ENCODE results near the gene SLC25A23. TPM values are rescaled to one million over a fixed set of nuclear protein-coding genes. Genes with fewer than 3 reads are reported as not detected.

The SLC25A23 gene
- total and polyA plus RNA-seq, 10 of the 15 experiments (the other 5 are each of a cell fraction or from before 2014, with no cell fraction given), result 10.2 to 85.8 (median 50.0) TPM

DNA sequence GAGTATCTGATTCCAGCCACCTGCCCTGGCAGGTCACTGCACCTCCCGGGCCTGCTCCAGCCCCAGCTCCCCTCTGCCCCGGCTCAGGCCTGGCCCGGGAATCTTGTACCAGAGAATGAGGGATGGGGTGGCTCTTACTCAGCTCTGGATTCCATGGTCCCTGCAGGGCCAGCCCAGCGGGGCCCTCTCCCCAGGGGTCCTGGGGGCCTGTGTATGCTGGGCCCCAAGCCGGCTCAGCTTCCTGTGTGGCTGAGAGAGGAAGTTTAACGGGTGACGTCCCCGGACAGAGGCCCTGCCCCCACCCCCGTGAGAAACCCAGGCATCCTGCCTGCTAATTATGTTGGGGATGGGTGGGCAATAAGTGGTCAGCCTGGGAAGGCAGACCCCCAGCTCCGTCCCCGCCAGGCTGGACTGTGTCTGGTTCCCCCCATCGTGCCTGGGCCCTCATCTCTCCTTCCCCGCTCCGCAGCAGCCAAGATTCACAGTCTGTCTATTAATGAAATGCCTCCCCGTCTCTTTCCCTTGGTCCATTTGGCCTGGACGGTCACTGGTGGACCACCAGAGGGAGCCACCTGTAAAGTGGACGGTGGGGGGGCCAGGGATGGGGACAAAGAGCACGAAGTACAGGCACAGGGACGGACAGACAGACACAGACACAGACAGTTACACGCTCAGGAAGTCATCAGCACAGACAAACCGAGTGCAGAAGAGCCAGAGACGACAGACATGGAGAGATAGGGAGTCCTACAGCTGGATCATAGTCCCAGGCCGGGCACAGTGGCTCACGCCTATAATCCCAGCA is 22.1 kb upstream of the SLC25A23 start, which contains the start of gene DENND1C:
DENND1C (minus strand) TSS at position 247 of the 802 bp plus-strand sequence; CDS start at position 155, 92 bp downstream.
- Histone ChIP-seq H3K9me3 (replicated peaks; ENCODE audit: control insufficient read depth, insufficient read depth, low read length) (no peaks in the 10 kb centered on the region; the same call in 2 of the 3 replicates), H3K27me3 (replicated peaks in 1 of 2; ENCODE audit: control insufficient read depth in 2 of 2, insufficient read depth in 2 of 2, low read length in 1 of 2) (no peaks in the 10 kb centered on the region), H3K79me2 (ENCODE audit: control insufficient read depth, insufficient read depth, low read length) (peaks cover 16% of the 10 kb centered on the region), H3K4me3 (peak within 1 kb of the TSS; percentile 69), H3K36me3 (ENCODE audit: control insufficient read depth in 2 of 2, insufficient read depth in 2 of 2, low read length in 1 of 2) (peaks cover 1 to 4% of the 10 kb centered on the region in 2 experiments; a peak in 2 of 4 replicates), H3K4me2 (ENCODE audit: control insufficient read depth, insufficient read depth) (peak within 1 kb of the TSS; percentile 89), H2AFZ (ENCODE audit: control insufficient read depth, low read depth, low read length) (peak within 1 kb of the TSS; percentile 82), H3K9ac (ENCODE audit: control insufficient read depth, insufficient read depth, low read length) (peak within 1 kb of the TSS; percentile 99), H3K27ac (ENCODE audit: control insufficient read depth, insufficient read depth) (peak within 1 kb of the TSS; percentile 93), H4K20me1 (ENCODE audit: control insufficient read depth, insufficient read depth) (no peaks in the 10 kb centered on the region), H3K4me1 (ENCODE audit: control insufficient read depth, insufficient read depth, low read length) (peaks cover 10% of the 10 kb centered on the region)
- ChIA-PET RAD21 (ENCODE audit: unreplicated experiment) (interaction anchor here (0.7 to 2.4 kb wide), 17 partner anchors 9 to 381 kb away, joined by 3 to 20 read pairs (median 5); partner anchors contain the start of genes ALKBH7, CLPP, GPR108 and KHSRP), POLR2A (interaction anchor here (0.5 to 1.9 kb wide), 18 partner anchors 8 to 337 kb away, joined by 3 to 10 read pairs (median 4); partner anchors contain the start of genes ALKBH7, KHSRP, SLC25A23 and VAV1), SMC1A (ENCODE audit: uncharacterized antibody, unreplicated experiment) (interaction anchor here (0.6 to 2.1 kb wide), 14 partner anchors 8 to 355 kb away, joined by 3 to 5 read pairs (median 3); partner anchors contain the start of genes ALKBH7 and GTF2F1), CTCF (interaction anchor here (0.7 to 3.4 kb wide), 24 partner anchors 9 to 382 kb away, joined by 3 to 26 read pairs (median 4); partner anchors contain the start of genes ALKBH7, KHSRP and SLC25A23)
- 6% methylated on average over 24 of the region's 24 CpGs for WGBS (ENCODE audit: insufficient coverage, insufficient replicate concordance, low lambda C conversion rate, missing lambda C conversion rate)
- peak; percentile 95 for ATAC-seq
- peak; percentile 96 for FAIRE-seq
- in situ Hi-C loops (cut with MboI), result no loop called here
- no TSS peak for BruUV-seq (replicated peaks)
- DNase-seq (ENCODE audit: low read depth, low spot score), result peak; percentile 45
- intact Hi-C loops (cut with micrococcal nuclease; ENCODE audit: unreplicated experiment), result loop anchor here (1.0 kb wide), 1 partner anchor 23 kb away; no protein-coding TSS in a partner anchor
- TF ChIP-seq POLR2A (IDR thresholded peaks at IDR 0.05; ENCODE audit: low read depth, low read length) (peak; percentile 82), MXI1 (IDR thresholded peaks at IDR 0.05; ENCODE audit: low read depth, low read length) (no peak), CHD1 (IDR thresholded peaks at IDR 0.05; ENCODE audit: low read depth, low read length) (no peak), TAF1 (IDR thresholded peaks at IDR 0.05; ENCODE audit: borderline replicate concordance, low read depth, low read length) (peak; percentile 54; the same call in 1 of the 2 replicates), PAX8 (IDR thresholded peaks at IDR 0.05) (no peak), RBBP5 (conservative IDR thresholded peaks at IDR 0.05) (no peak), GABPA (IDR thresholded peaks at IDR 0.05; ENCODE audit: low read depth) (no peak), BACH1 (IDR thresholded peaks at IDR 0.05; ENCODE audit: borderline replicate concordance) (no peak; the same call in 1 of the 2 replicates), JUNB (IDR thresholded peaks at IDR 0.05) (no peak), ZNF24 (IDR thresholded peaks at IDR 0.05) (no peak), BCL11A (IDR thresholded peaks at IDR 0.05; ENCODE audit: low read depth, low read length) (0 out of 2 replicates have a peak, but pooled peaks have one; percentile 13)
- TF ChIP-seq, protein P1, sequence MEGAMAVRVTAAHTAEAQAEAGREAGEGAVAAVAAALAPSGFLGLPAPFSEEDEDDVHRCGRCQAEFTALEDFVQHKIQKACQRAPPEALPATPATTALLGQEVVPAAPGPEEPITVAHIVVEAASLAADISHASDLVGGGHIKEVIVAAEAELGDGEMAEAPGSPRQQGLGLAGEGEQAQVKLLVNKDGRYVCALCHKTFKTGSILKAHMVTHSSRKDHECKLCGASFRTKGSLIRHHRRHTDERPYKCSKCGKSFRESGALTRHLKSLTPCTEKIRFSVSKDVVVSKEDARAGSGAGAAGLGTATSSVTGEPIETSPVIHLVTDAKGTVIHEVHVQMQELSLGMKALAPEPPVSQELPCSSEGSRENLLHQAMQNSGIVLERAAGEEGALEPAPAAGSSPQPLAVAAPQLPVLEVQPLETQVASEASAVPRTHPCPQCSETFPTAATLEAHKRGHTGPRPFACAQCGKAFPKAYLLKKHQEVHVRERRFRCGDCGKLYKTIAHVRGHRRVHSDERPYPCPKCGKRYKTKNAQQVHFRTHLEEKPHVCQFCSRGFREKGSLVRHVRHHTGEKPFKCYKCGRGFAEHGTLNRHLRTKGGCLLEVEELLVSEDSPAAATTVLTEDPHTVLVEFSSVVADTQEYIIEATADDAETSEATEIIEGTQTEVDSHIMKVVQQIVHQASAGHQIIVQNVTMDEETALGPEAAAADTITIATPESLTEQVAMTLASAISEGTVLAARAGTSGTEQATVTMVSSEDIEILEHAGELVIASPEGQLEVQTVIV (IDR thresholded peaks at IDR 0.05; ENCODE audit: borderline replicate concordance, partially characterized antibody), result no peak
- TF ChIP-seq, protein P2, sequence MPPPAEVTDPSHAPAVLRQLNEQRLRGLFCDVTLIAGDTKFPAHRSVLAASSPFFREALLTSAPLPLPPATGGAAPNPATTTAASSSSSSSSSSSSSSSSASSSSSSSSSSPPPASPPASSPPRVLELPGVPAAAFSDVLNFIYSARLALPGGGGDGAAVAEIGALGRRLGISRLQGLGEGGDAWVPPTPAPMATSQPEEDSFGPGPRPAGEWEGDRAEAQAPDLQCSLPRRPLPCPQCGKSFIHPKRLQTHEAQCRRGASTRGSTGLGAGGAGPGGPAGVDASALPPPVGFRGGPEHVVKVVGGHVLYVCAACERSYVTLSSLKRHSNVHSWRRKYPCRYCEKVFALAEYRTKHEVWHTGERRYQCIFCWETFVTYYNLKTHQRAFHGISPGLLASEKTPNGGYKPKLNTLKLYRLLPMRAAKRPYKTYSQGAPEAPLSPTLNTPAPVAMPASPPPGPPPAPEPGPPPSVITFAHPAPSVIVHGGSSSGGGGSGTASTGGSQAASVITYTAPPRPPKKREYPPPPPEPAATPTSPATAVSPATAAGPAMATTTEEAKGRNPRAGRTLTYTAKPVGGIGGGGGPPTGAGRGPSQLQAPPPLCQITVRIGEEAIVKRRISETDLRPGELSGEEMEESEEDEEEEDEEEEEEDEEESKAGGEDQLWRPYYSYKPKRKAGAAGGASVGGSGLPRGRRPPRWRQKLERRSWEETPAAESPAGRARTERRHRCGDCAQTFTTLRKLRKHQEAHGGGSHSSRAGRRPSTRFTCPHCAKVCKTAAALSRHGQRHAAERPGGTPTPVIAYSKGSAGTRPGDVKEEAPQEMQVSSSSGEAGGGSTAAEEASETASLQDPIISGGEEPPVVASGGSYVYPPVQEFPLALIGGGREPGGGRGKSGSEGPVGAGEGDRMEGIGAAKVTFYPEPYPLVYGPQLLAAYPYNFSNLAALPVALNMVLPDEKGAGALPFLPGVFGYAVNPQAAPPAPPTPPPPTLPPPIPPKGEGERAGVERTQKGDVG (CRISPR knock-in tag; IDR thresholded peaks at IDR 0.05), result no peak
- TF ChIP-seq, protein P3, sequence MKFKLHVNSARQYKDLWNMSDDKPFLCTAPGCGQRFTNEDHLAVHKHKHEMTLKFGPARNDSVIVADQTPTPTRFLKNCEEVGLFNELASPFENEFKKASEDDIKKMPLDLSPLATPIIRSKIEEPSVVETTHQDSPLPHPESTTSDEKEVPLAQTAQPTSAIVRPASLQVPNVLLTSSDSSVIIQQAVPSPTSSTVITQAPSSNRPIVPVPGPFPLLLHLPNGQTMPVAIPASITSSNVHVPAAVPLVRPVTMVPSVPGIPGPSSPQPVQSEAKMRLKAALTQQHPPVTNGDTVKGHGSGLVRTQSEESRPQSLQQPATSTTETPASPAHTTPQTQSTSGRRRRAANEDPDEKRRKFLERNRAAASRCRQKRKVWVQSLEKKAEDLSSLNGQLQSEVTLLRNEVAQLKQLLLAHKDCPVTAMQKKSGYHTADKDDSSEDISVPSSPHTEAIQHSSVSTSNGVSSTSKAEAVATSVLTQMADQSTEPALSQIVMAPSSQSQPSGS (IDR thresholded peaks at IDR 0.05; ENCODE audit: low read length), result no peak
- TF ChIP-seq, protein P4, sequence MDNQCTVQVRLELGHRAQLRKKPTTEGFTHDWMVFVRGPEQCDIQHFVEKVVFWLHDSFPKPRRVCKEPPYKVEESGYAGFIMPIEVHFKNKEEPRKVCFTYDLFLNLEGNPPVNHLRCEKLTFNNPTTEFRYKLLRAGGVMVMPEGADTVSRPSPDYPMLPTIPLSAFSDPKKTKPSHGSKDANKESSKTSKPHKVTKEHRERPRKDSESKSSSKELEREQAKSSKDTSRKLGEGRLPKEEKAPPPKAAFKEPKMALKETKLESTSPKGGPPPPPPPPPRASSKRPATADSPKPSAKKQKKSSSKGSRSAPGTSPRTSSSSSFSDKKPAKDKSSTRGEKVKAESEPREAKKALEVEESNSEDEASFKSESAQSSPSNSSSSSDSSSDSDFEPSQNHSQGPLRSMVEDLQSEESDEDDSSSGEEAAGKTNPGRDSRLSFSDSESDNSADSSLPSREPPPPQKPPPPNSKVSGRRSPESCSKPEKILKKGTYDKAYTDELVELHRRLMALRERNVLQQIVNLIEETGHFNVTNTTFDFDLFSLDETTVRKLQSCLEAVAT (IDR thresholded peaks at IDR 0.05), result 0 out of 2 replicates have a peak, but pooled peaks have one; percentile 23
